NCI-H2107 treated with DMSO at 0.1 percent for 48 hours (cell line): ENCODE measurements around the gene GPHA2.
"Not testable (repeated sequence)": the region's sequence is repeated elsewhere in the genome, so short reads cannot be mapped to it uniquely, and the experiment has no call there.

Experiments used
- DNase-seq: peaks from one replicate; lab custom pipeline; 2025; ENCODE audit not compliant: unreplicated experiment; lab: John Stamatoyannopoulos, UW

GPHA2 gene

GRCh38 chr11:64935359-64936081, at the start of gene GPHA2:
Gene GPHA2 (minus strand): TSS chr11:64935893. CDS start chr11:64935460, 433 bp downstream.
- peak; percentile 64 for DNase-seq

GRCh38 chr11:64983339-64983738, 47.6 kb upstream of the GPHA2 start:
- not testable (repeated sequence) for DNase-seq

GRCh38 chr11:64976651-64977050, 41.0 kb upstream of the GPHA2 start:
- no peak for DNase-seq

- DNase-seq, result no peak
Measured at GRCh38 chr11:64974124-64974523, 38.4 kb upstream of the GPHA2 start.

- no peak for DNase-seq
Measured at GRCh38 chr11:64971421-64972233, 35.9 kb upstream of the GPHA2 start, which contains the start of gene MAJIN. Gene MAJIN (minus strand): TSS chr11:64972108. CDS start chr11:64959405, 12,703 bp downstream.

- no peak for DNase-seq
Measured at GRCh38 chr11:64970731-64971151, 35.0 kb upstream of the GPHA2 start.

- DNase-seq, result no peak
Measured at GRCh38 chr11:64969209-64969608, 33.5 kb upstream of the GPHA2 start.

GRCh38 chr11:64967375-64967774, 31.7 kb upstream of the GPHA2 start:
- no peak for DNase-seq

- DNase-seq, result no peak
Measured at GRCh38 chr11:64963072-64963631, 27.5 kb upstream of the GPHA2 start.

GRCh38 chr11:64960719-64961118, 25.0 kb upstream of the GPHA2 start:
- no peak for DNase-seq

- no peak for DNase-seq
Measured at GRCh38 chr11:64959498-64959897, 23.8 kb upstream of the GPHA2 start.

GRCh38 chr11:64954201-64954600, 18.5 kb upstream of the GPHA2 start:
- DNase-seq, result no peak

GRCh38 chr11:64951529-64951928, 15.8 kb upstream of the GPHA2 start:
- DNase-seq, result no peak

- DNase-seq, result no peak
Measured at GRCh38 chr11:64947208-64947814, 11.6 kb upstream of the GPHA2 start.

GRCh38 chr11:64936539-64936938, 846 bp upstream of the GPHA2 start:
- DNase-seq, result no peak

GRCh38 chr11:64934682-64935358, 873 bp downstream of the GPHA2 start:
- no peak for DNase-seq

- no peak for DNase-seq
Measured at GRCh38 chr11:64933935-64934681, 1.6 kb downstream of the GPHA2 start.

GRCh38 chr11:64933213-64933934, 2.3 kb downstream of the GPHA2 start:
- DNase-seq, result no peak

GRCh38 chr11:64932324-64932723, 3.4 kb downstream of the GPHA2 start:
- no peak for DNase-seq
